HepG2 (cell line): ENCODE measurements around the gene TH. TPM values are rescaled to one million over a fixed set of nuclear protein-coding genes. Genes with fewer than 3 reads are reported as not detected.
A peak's percentile ranks its signal among the peaks of the same experiment; 100 is the strongest.

ENCODE experiments used
- DMTF1 ChIP-seq: sonication (generic); formaldehyde crosslinking; IDR thresholded peaks from 2 replicates; pipeline ENCODE4 v1.4.0; 2020; ENCODE audit warnings: mild to moderate bottlenecking, missing genetic modification reagents
- ETS1 ChIP-seq: sonication (generic); formaldehyde crosslinking; IDR thresholded peaks from 2 replicates; pipeline ENCODE4 v1.4.0; 2020; ENCODE audit warnings: missing genetic modification reagents
- GLI4 ChIP-seq: sonication (generic); formaldehyde crosslinking; IDR thresholded peaks from 2 replicates; pipeline ENCODE4 v1.5.1; 2020; ENCODE audit warnings: missing genetic modification reagents, mild to moderate bottlenecking, moderate library complexity, borderline replicate concordance
- JUNB ChIP-seq: sonication (generic); formaldehyde crosslinking; IDR thresholded peaks from 2 replicates; pipeline ENCODE4 v1.8.0; 2022; ENCODE audit warnings: missing genetic modification reagents, mild to moderate bottlenecking, borderline replicate concordance
- KLF6 ChIP-seq: IDR thresholded peaks from 2 replicates; pipeline ENCODE4 v1.8.0; 2016; ENCODE audit warnings: missing biosample characterization, missing genetic modification reagents
- KMT2B ChIP-seq: IDR thresholded peaks from 2 replicates; pipeline ENCODE4 v1.6.1; 2016; ENCODE audit warnings: missing genetic modification reagents, missing compliant biosample characterization
- MBD4 ChIP-seq: IDR thresholded peaks from 2 replicates; pipeline ENCODE4 v1.6.1; 2012; ENCODE audit warnings: low read length, inconsistent platforms, borderline replicate concordance
- RXRA ChIP-seq: sonication (generic); formaldehyde crosslinking; IDR thresholded peaks from 2 replicates; pipeline ENCODE4 v1.5.1; 2020; ENCODE audit warnings: missing genetic modification reagents
- SAP130 ChIP-seq: IDR thresholded peaks from 2 replicates; pipeline ENCODE4 v1.6.1; 2016; ENCODE audit warnings: low read depth
- SKIL ChIP-seq: sonication (generic); formaldehyde crosslinking; IDR thresholded peaks from 2 replicates; pipeline ENCODE4 v1.8.0; 2022; ENCODE audit warnings: missing genetic modification reagents, mild to moderate bottlenecking, moderate library complexity, borderline replicate concordance
- TARDBP ChIP-seq: sonication (generic); formaldehyde crosslinking; IDR thresholded peaks from 2 replicates; pipeline ENCODE4 v1.8.0; 2022; ENCODE audit warnings: mild to moderate bottlenecking, missing genetic modification reagents
- TBP ChIP-seq: sonication (generic); formaldehyde crosslinking; IDR thresholded peaks from 2 replicates; pipeline ENCODE4 v1.5.0; 2020; ENCODE audit warnings: missing genetic modification reagents
- UBTF ChIP-seq: sonication (generic); formaldehyde crosslinking; IDR thresholded peaks from 2 replicates; pipeline ENCODE4 v1.4.0; 2020; ENCODE audit warnings: mild to moderate bottlenecking, missing genetic modification reagents
- ZBTB34 ChIP-seq: sonication (generic); formaldehyde crosslinking; IDR thresholded peaks from 2 replicates; pipeline ENCODE4 v1.8.0; 2022; ENCODE audit warnings: mild to moderate bottlenecking, missing genetic modification reagents
- ZBTB8A ChIP-seq: sonication (generic); formaldehyde crosslinking; IDR thresholded peaks from 2 replicates; pipeline ENCODE4 v1.4.0; 2020; ENCODE audit warnings: mild to moderate bottlenecking, low read depth, missing genetic modification reagents, borderline replicate concordance
- ZNF12 ChIP-seq: sonication (generic); formaldehyde crosslinking; IDR thresholded peaks from 2 replicates; pipeline ENCODE4 v1.5.0; 2020; ENCODE audit warnings: missing genetic modification reagents
- ZNF543 ChIP-seq: sonication (generic); formaldehyde crosslinking; IDR thresholded peaks from 2 replicates; pipeline ENCODE4 v1.4.0; 2020; ENCODE audit warnings: mild to moderate bottlenecking, missing genetic modification reagents
- ZNF556 ChIP-seq: sonication (generic); formaldehyde crosslinking; IDR thresholded peaks from 2 replicates; pipeline ENCODE4 v1.4.0; 2020; ENCODE audit warnings: mild to moderate bottlenecking, missing genetic modification reagents, borderline replicate concordance
- ZNF713 ChIP-seq: sonication (generic); formaldehyde crosslinking; IDR thresholded peaks from 2 replicates; pipeline ENCODE4 v1.4.0; 2020; ENCODE audit warnings: mild to moderate bottlenecking, missing genetic modification reagents
- ZNF766 ChIP-seq: sonication (generic); formaldehyde crosslinking; IDR thresholded peaks from 2 replicates; pipeline ENCODE4 v1.5.0; 2020; ENCODE audit warnings: missing genetic modification reagents, borderline replicate concordance
- ZSCAN12 ChIP-seq: sonication (generic); formaldehyde crosslinking; IDR thresholded peaks from 2 replicates; pipeline ENCODE4 v1.9.0; 2021; ENCODE audit warnings: mild to moderate bottlenecking, missing genetic modification reagents
- ZSCAN21 ChIP-seq: sonication (generic); formaldehyde crosslinking; IDR thresholded peaks from 2 replicates; pipeline ENCODE4 v1.8.0; 2022; ENCODE audit warnings: mild to moderate bottlenecking, missing genetic modification reagents, moderate library complexity, borderline replicate concordance
- polyA plus RNA-seq, 8 experiments: library from polyadenylated mRNA; depleted of rRNA in 3 of 8; stranded (reverse) in 7 of 8; unstranded in 1 of 8; fragments of >200 nt; fragmentation: Illumina TruSeq in 4 of 8; extraction: Trizol in 4 of 8; gene quantifications; 2 replicates each; pipeline versions ENCODE4 v1.2.1 to v1.2.3, GENCODE V29; 2011 to 2016; ENCODE audit warnings: low read depth in 4 of 8, missing spikeins in 1 of 8, mixed read lengths in 1 of 8; ENCODE audit not compliant: insufficient read depth in 1 of 8
- total RNA-seq, 5 experiments: library from RNA; depleted of rRNA; stranded (reverse); fragments of >200 nt; fragmentation: Illumina TruSeq; extraction: Trizol; gene quantifications; 2 replicates each; pipeline ENCODE4 v1.2.3, GENCODE V29; 2016; ENCODE audit warnings: low read depth in 1 of 5

Gene TH
- total and polyA plus RNA-seq, 2 of the 13 experiments (the other 11 are each of a cell fraction or from before 2014, with no cell fraction given) = 0.36 TPM; not detected in 1

GRCh38 chr11:2129308-2129698 lies 42.3 kb downstream of the TH start (continued):
- TF ChIP-seq SAP130 (CRISPR knock-in tag) (no peak), DMTF1 (CRISPR knock-in tag) (no peak), KLF6 (CRISPR knock-in tag) (no peak), ZNF556 (CRISPR knock-in tag) (0 out of 2 replicates have a peak, but pooled peaks have one; percentile 9), ZNF713 (CRISPR knock-in tag) (no peak), ZNF766 (CRISPR knock-in tag) (0 out of 2 replicates have a peak, but pooled peaks have one; percentile 24), GLI4 (CRISPR knock-in tag) (no peak), ETS1 (peak; percentile 91), TBP (CRISPR knock-in tag) (peak; percentile 43; the same call in 1 of the 2 replicates), ZNF12 (CRISPR knock-in tag) (no peak), MBD4 (no peak), ZBTB8A (no peak), JUNB (CRISPR knock-in tag) (peak; percentile 6; the same call in 1 of the 2 replicates), TARDBP (CRISPR knock-in tag) (no peak), RXRA (CRISPR knock-in tag) (no peak), ZBTB34 (CRISPR knock-in tag) (no peak), ZSCAN21 (CRISPR knock-in tag) (no peak), KMT2B (CRISPR knock-in tag) (no peak), SKIL (CRISPR knock-in tag) (peak; percentile 3; the same call in 1 of the 2 replicates), UBTF (CRISPR knock-in tag) (no peak), ZSCAN12 (CRISPR knock-in tag) (0 out of 2 replicates have a peak, but pooled peaks have one; percentile 10), ZNF543 (no peak)
